ENCODE results near the gene ACOX3.

- TF ChIP-seq CTCF (conservative IDR thresholded peaks at IDR 0.05) (no peak), ZFX (IDR thresholded peaks at IDR 0.05) (no peak)
These were observed 1.4 kb downstream of the ACOX3 start for GRCh38 chr4:8439168-8439567.
